ENCODE data around the gene ZNF181. TPM values are rescaled to one million over a fixed set of nuclear protein-coding genes. Genes with fewer than 3 reads are reported as not detected.

The ZNF181 gene
- polyA plus RNA-seq: 13.7 and 23.8 TPM in 2 replicates

DNA sequence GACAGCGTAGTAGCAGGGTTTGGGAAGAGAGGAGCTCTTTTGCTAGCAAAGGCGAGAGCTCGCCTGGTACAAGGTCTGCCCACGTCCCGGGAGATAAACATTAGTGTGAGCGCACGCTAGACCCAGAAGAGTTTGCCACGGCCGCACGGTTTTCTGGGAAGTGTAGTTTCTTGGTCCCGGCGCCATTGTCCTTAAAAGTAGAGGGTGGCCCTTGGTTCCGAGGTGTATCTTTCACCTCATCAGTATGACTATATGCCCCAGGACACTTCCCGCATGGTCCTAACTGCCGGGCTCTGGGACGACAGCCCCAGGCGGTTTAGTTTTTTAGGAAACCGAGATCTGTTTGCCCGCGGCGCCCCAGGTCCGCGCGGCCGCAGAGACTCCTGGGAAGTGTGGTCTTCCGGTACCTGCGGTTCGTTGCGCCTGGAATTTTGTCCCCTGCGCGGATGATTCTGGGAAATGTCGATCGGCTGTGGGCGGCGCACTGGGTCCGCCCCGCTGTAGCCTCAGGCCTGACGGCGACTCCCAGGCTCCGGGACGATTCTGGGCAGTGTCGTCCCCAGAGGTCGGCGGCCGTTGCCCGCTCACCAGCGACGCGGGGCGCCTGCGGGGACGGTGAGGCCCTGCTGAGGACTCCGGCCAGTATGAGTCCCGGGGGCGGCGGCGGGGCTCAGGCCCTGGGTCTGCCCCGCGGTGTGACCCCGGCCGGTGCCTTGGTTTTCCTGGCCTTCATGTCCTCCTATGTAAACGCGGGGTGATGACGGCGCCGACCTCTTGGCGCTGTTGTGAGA lies at the start of gene ZNF181:
ZNF181 (plus strand) TSS at position 498 of the 791 bp plus-strand sequence. CDS start 795 bp downstream, outside the sequence.

DNA sequence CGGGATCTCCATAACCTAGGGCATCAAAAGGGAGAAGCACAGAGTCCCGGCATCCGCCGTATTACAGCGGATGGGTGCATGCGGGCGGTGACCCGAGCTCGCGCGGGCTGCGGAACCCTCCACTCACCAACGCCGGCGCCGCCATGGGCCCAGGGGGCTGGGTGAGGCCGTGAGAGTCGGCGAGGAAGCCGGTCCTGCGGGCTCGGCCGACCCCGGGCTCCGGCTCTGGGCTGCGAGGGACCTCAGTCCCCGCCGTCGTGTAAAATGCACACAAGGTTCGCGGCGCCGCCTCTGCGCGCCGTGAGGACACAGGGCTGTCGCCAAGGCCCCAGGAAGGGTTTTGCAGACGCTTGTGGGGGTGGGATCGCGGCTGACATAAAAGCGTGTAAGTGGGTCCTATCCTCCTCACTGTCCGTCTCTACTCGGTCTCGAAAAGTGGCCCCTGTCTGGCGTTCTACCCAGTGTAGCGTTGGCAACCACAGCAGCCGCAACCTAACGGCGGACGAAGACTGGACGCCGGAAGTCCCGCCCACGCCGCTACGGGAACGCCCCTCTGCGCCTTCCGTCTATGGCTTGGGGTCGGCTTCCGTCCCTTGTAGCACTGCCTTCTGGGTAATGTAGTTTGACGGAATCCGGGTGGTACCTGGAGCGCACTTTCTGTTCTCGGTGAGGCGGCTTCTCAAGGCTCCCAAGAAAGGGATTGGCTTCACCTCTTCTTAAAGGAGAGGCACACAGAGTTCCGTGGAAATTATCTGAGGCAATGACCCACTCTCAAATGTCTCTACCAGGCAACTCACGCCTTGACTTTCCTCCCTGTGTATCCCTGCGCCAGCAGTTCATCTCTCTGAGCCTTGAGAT lies 38.9 kb downstream of the ZNF181 start, which contains the start of gene ZNF599:
ZNF599 (minus strand) TSS at position 519 of the 858 bp plus-strand sequence; CDS start at position 145, 374 bp downstream.

Other genes starting within 250 kb of the ZNF181 start
- not detected in 2 replicates for gene SCGB2B2, start 57.1 kb upstream of the ZNF181 start, polyA plus RNA-seq
- 96.4 and 118 TPM in 2 replicates for gene ZNF302, start 56.6 kb upstream of the ZNF181 start, polyA plus RNA-seq
- gene ZNF599, start 39.0 kb downstream of the ZNF181 start, polyA plus RNA-seq: 2.1 and 3.7 TPM in 2 replicates
- gene ZNF30, start 192.7 kb downstream of the ZNF181 start, polyA plus RNA-seq: 4.4 and 4.6 TPM in 2 replicates
- 0.50 TPM in 1 of 2 replicates, not detected in the other for gene ZNF792, start 230.0 kb downstream of the ZNF181 start, polyA plus RNA-seq